Frontal cortex (tissue), 4 donors: ENCODE measurements around the gene APBA1. TPM values are rescaled to one million over a fixed set of nuclear protein-coding genes. Genes with fewer than 3 reads are reported as not detected.

ENCODE experiments used
- DNase-seq, 2 donors: peaks; one replicate each; pipeline ENCODE4 v3.0.0; 2012; ENCODE audit warnings: low spot score in 2 of 2
- FAIRE-seq: peaks from 2 replicates; lab custom pipeline; 2012; peaks lifted over from hg19 to GRCh38; lab: Jason Lieb, UNC
- total RNA-seq: library from RNA; depleted of rRNA; stranded (reverse); fragments of >200 nt; gene quantifications from one replicate; pipeline ENCODE4 v1.2.3, GENCODE V29; 2014
- donor health status: control.
- donor health status: control.
- donor health status: control.

The APBA1 gene
- total RNA-seq, 1 donor from 2014 or later: 24.9 TPM

DNA sequence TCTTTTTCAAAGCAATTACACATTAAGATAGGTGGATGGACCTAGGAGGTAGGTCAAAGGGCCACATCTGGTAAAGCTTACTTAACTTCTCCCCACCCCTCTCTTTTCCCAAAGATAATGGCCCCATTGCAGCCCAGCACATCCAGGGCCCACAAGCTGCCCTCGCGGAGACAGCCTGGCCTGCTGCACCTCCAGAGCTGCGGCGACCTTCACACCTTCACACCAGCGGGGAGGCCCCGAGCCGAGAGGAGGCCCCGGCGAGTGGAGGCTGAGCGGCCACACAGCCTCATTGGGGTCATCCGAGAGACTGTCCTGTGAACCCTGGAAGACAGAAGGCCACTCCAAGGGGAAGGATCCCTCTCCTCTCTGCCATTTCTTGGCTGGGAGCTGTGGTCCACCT is 280.7 kb downstream of the APBA1 start:
- no peak for FAIRE-seq
- no peak for DNase-seq

DNA sequence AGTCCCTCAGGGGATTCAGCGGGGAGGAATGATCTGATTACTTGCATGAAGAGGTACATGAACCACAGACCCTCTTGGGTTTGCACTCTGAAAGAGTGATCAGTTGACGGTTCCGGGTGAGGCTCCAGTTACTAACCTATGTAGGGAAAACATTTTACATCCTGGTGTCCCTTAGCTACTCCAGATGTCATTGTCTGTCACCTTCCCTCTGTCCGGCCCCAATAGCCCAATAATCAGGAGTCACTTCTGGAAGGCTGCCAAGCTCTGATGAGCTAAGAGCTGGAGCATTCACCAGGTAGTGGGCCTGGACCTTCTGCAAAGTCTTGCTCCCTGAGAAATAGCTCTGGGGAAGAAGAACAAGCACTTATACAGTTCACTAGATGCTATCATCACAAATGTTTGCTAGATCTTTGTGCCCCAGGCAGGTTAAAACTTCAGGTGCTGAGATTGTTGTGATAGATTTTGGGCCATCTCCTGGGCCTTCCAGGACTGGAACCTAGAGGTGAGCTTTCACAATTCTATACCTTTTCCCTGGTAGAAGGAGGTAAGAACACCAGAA is 282.7 kb downstream of the APBA1 start:
- FAIRE-seq: no peak
- DNase-seq: no peak

DNA sequence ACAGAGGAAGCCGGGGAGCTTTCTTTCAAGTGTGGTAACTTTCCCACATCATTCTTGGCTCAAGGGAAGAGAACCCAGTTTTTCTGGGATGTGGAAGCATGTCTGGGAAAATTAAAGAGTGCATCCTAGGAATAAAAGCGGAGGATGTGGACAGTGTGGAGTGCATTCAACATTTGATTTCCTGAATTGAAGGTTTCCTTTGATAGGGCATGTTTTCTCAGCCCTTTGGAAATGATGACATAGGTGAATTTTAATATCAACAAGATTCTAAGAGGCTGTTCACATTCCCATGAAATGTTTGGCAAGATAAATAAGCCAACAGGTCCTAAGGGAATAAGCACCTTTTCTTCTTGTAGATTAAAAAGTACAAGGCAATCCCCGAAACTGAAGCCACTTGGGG is 283.6 kb downstream of the APBA1 start:
- DNase-seq (no peak), FAIRE-seq (no peak)

DNA sequence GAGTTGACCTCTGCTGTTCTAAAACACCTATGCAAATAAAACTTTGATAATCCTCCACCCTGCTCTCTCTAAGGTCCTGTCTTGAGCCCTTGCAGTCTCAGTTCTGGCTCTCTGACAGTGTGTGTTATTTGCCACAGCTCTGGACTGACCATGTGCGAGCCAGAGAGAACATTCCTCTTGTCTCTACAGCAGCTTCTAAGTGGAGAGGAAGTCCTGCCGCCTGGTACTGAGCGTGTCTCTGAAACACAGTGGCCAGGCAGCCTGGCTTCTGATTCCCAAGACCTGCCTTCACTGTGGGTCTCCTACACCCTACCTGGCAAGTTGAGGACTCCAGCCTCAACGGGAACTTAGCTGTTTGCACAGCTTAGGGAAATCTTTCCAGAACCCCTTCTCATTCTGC is 285.5 kb downstream of the APBA1 start:
- no peak for DNase-seq
- FAIRE-seq: no peak

DNA sequence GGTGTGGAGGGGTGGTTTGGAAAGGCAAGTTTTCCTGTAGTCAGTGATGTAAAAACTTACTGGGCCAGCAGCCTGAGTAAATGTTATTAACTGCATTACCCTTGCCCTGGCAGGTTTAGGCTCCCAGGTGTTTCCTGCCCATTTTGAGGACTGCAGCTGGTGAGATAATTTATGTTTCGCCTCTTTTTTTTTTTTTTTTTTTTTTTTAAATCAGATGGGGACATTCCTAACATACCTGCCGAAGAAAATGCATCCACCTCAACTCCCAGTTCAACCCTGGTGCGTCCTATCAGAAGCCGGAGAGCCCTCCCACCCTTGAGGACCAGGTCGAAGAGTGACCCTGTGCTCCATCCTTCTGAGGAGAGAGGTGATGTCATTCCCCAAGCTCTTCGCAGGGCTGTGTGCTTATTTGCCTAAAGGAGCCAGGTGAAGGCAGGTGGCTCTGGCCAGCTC is 286.6 kb downstream of the APBA1 start:
- no peak for DNase-seq
- FAIRE-seq: no peak

DNA sequence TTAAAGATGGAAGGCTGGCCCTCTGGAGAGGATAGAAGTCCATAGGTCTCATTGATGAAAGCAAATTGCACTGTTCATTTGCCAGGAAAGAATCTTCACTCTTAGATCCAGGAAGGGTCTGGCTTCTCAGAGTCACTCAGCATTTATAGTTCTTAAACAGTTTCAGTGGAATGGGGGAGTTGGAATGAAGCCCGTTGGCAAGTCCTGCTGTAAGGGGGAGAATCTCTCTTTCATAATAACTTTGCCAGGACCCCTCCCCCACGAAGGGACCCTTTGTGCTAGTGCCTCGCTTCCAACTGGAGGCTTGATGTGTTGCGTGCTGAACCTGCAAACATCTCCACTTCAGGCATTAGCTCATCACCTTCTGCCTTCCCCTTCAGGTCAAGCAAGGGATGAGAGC is 290.0 kb downstream of the APBA1 start:
- FAIRE-seq: no peak
- DNase-seq: no peak

DNA sequence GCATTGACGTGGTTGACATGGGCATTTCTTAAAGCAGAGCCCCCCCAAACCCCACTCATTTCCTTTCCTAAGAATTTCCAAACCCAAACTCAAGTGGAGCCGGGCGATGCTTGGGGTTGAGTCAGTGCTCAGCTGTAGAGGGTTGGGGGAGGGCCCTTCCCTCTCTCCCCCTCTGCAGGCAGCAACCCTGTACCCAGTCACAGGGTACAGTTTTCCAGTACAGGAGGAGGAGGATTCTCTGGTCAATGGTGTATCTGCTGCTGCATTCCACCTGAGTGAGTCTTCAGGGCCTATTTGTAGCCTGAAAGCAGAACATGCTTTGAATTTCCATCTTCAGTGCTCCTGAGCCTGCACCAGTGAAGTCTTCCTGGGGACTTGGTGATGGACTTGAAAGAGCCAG is 291.4 kb downstream of the APBA1 start:
- no peak for DNase-seq
- FAIRE-seq: no peak

DNA sequence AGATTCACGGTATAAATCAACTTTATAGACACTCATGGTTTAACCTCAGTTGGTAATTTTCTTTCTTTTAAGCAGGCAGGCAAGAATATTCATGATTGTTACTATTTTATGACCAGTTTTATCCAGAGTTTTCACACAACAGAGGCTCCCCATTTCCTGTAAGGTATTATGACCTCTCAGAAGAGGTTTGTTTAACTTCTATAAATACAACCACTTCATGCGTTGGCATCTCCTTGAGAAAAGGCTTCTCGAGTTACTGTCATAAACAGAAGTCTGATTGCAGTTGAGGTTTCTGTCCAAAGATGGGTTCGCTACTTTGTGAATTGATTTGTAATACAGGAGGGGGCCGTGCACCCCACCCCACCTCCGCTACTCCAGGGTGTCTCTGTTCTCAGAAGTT is 291.9 kb downstream of the APBA1 start:
- DNase-seq (no peak), FAIRE-seq (no peak)

DNA sequence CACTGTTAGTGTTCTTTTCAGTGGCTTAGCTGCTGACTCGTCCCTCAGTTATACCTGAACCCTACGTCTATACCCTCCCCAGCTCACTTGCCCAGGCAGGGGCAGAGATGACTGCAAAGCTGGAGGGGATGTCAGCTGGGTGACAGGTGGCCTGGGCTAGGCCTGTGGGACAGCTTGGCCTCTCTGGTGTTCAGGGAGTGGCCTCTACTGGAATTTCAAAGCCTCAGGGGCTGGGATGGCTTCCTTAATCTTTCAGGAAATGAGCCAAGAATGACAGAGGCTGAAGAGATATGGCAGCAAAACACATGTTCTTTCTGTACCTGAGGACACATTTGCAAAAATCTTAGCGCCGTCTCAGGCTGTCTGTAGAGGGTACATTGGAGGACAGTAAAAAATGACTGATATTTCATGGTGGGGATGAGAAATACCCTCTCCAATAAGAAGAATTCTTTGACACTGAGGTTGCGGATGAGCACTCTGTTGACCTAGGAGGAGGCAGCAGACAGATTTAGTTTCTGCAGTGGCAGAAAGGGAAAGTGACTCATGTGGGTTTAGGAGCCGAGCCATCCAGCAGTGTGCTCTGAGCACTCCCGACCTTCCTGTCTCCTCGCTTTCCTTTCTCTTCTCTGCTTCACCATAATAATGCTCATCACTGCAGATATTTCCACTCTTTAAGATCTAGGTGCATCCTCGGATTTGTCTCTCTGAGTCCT is 292.7 kb downstream of the APBA1 start:
- FAIRE-seq: no peak
- DNase-seq: no peak

DNA sequence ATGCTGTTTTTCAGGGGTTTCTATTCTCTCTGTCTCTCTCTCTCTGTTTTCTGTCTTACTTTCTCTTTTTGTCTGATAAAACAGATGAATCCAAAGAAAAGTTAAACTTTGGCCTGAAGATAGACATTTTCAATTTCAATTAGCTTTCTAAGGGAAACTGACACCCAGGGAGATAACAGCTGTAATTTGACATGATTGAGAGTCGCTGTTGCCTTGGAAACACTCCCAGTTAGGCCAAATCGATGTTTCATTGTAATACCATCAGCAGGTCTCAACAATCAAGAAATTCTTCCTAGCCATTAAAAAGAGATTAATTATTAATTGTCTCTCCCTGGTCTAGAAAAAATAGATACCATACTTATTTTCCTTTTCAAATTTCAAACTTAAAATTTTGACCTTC is 294.2 kb downstream of the APBA1 start:
- FAIRE-seq (no peak), DNase-seq (no peak)

Other genes with a start within 250 kb of the APBA1 start
- 52.2 TPM for gene PTAR1, start 87.6 kb upstream of the APBA1 start, total RNA-seq
- not detected for gene CFAP95, start 148.4 kb upstream of the APBA1 start, total RNA-seq